WTC11 (cell line): Measurements from ENCODE around the gene GNA14. TPM values are rescaled to one million over a fixed set of nuclear protein-coding genes. Genes with fewer than 3 reads are reported as not detected.

Experiments
- ATAC-seq: fragments of 200-7000 bp; cut with Tn5 transposase; 2 replicates; pipeline ENCODE4 v1.10.0; 2021; ENCODE audit warnings: mild to moderate bottlenecking, moderate library complexity
- CTCF ChIA-PET: fragments of 300-600 bp; sonication (Branson Sonifier 250); formaldehyde crosslinking; loops from one replicate; lab custom pipeline; 2021; ENCODE audit warnings: antibody characterized with exemption; lab: Charles Lee
- POLR2A ChIA-PET: fragments of 350-600 bp; sonication (Branson Sonifier 250); formaldehyde crosslinking; loops from one replicate; lab custom pipeline; 2021; ENCODE audit warnings: antibody characterized with exemption; lab: Charles Lee
- DNase-seq: peaks from one replicate; pipeline ENCODE4 v3.0.0; 2021; ENCODE audit warnings: low spot score
- H3K27ac Mint-ChIP-seq: 2 replicates; pipeline ENCODE4 v1.8.0; 2021; ENCODE audit warnings: mixed read lengths
- H3K27me3 Mint-ChIP-seq: 2 replicates; pipeline ENCODE4 v1.8.0; 2021; ENCODE audit warnings: low read depth, mild to moderate bottlenecking, moderate library complexity, mixed read lengths
- H3K36me3 Mint-ChIP-seq: 2 replicates; pipeline ENCODE4 v1.8.0; 2021; ENCODE audit warnings: mixed read lengths
- H3K4me1 Mint-ChIP-seq: 2 replicates; pipeline ENCODE4 v1.8.0; 2022; ENCODE audit warnings: mixed read lengths
- H3K4me3 Mint-ChIP-seq: 2 replicates; pipeline ENCODE4 v1.8.0; 2021; ENCODE audit warnings: mild to moderate bottlenecking, moderate library complexity, mixed read lengths
- H3K9me3 Mint-ChIP-seq: 2 replicates; pipeline ENCODE4 v1.8.0; 2021; ENCODE audit warnings: mixed read lengths
- E2F1 ChIP-seq: sonication (generic); formaldehyde crosslinking; IDR thresholded peaks from 2 replicates; pipeline ENCODE4 v1.8.0; 2022; ENCODE audit warnings: mild to moderate bottlenecking, missing genetic modification reagents
- IRF2 ChIP-seq: sonication (generic); formaldehyde crosslinking; IDR thresholded peaks from 2 replicates; pipeline ENCODE4 v1.8.0; 2022; ENCODE audit warnings: low read depth, missing genetic modification reagents, borderline replicate concordance
- MAX ChIP-seq: sonication (generic); formaldehyde crosslinking; IDR thresholded peaks from 2 replicates; pipeline ENCODE4 v1.8.0; 2022; ENCODE audit warnings: mild to moderate bottlenecking, missing genetic modification reagents
- MYBL2 ChIP-seq: sonication (generic); formaldehyde crosslinking; IDR thresholded peaks from 2 replicates; pipeline ENCODE4 v1.8.1; 2023; ENCODE audit warnings: mild to moderate bottlenecking, moderate library complexity, missing genetic modification reagents
- NFATC4 ChIP-seq: fragments of 250-450 bp; sonication (Bioruptor Pico); IDR thresholded peaks from 2 replicates; pipeline ENCODE4 v1.9.0; 2021; ENCODE audit warnings: mild to moderate bottlenecking
- PRRX2 ChIP-seq: fragments of 250-450 bp; sonication (Bioruptor Pico); IDR thresholded peaks from 2 replicates; pipeline ENCODE4 v1.8.0; 2021; ENCODE audit warnings: mild to moderate bottlenecking
- TCF7 ChIP-seq: sonication (generic); formaldehyde crosslinking; IDR thresholded peaks from 2 replicates; pipeline ENCODE4 v1.8.0; 2022; ENCODE audit warnings: mild to moderate bottlenecking, low read depth, missing genetic modification reagents, moderate library complexity
- ZNF121 ChIP-seq: sonication (generic); formaldehyde crosslinking; IDR thresholded peaks from 2 replicates; pipeline ENCODE4 v1.8.0; 2023; ENCODE audit warnings: missing genetic modification reagents
- ZNF219 ChIP-seq: sonication (generic); formaldehyde crosslinking; IDR thresholded peaks from 2 replicates; pipeline ENCODE4 v1.8.0; 2023; ENCODE audit warnings: missing genetic modification reagents, mild to moderate bottlenecking, borderline replicate concordance
- ZNF232 ChIP-seq: sonication (generic); formaldehyde crosslinking; IDR thresholded peaks from 2 replicates; pipeline ENCODE4 v1.8.0; 2022; ENCODE audit warnings: mild to moderate bottlenecking, missing genetic modification reagents
- ZNF396 ChIP-seq: fragments of 250-450 bp; sonication (Bioruptor Pico); IDR thresholded peaks from 2 replicates; pipeline ENCODE4 v1.8.0; 2021; ENCODE audit warnings: mild to moderate bottlenecking, moderate library complexity, borderline replicate concordance
- ZNF423 ChIP-seq: fragments of 250-450 bp; sonication (Bioruptor Pico); IDR thresholded peaks from 2 replicates; pipeline ENCODE4 v2.1.2; 2022; ENCODE audit warnings: mild to moderate bottlenecking, moderate library complexity
- ZNF425 ChIP-seq: fragments of 250-450 bp; sonication (Bioruptor Pico); conservative IDR thresholded peaks from 2 replicates; pipeline ENCODE4 v1.9.0; 2021; ENCODE audit warnings: mild to moderate bottlenecking
- ZSCAN18 ChIP-seq: fragments of 250-450 bp; sonication (Bioruptor Pico); IDR thresholded peaks from 2 replicates; pipeline ENCODE4 v2.1.2; 2022; ENCODE audit warnings: mild to moderate bottlenecking, moderate library complexity
- total RNA-seq: library from RNA; stranded (reverse); gene quantifications from 3 replicates; pipeline ENCODE4 v1.2.3, GENCODE V29; 2021
- TF ChIP-seq, protein P1 (sequence below): sonication (generic); formaldehyde crosslinking; IDR thresholded peaks from 2 replicates; pipeline ENCODE4 v1.8.1; 2022; ENCODE audit warnings: mild to moderate bottlenecking, missing genetic modification reagents, moderate library complexity, borderline replicate concordance
- TF ChIP-seq, protein P2 (sequence below): sonication (generic); formaldehyde crosslinking; IDR thresholded peaks from 2 replicates; pipeline ENCODE4 v1.8.1; 2023; ENCODE audit warnings: mild to moderate bottlenecking, missing genetic modification reagents, moderate library complexity
- TF ChIP-seq, protein P3 (sequence below): sonication (generic); formaldehyde crosslinking; IDR thresholded peaks from 2 replicates; pipeline ENCODE4 v1.8.0; 2023; ENCODE audit warnings: missing genetic modification reagents, mild to moderate bottlenecking, borderline replicate concordance
- TF ChIP-seq, protein P4 (sequence below): sonication (generic); formaldehyde crosslinking; IDR thresholded peaks from 2 replicates; pipeline ENCODE4 v1.8.1; 2022; ENCODE audit warnings: low read depth, missing genetic modification reagents, borderline replicate concordance

The GNA14 gene
- total RNA-seq, 1 experiment from 2014 or later: 26.7 TPM

GRCh38 chr9:77543131-77543822 is 104.8 kb downstream of the GNA14 start:
- Mint-ChIP-seq H3K36me3 (peaks cover 54% of the 10 kb centered on the region), H3K27me3 (no peaks in the 10 kb centered on the region), H3K9me3 (peaks cover 56% of the 10 kb centered on the region), H3K27ac (no peak overlapping the region; the same call in 1 of the 2 replicates), H3K4me1 (peaks cover 37% of the 10 kb centered on the region), H3K4me3 (no peak overlapping the region)
- ATAC-seq: peak; percentile 91
- DNase-seq: peak; percentile 29
- POLR2A ChIA-PET: no interaction called here
- TF ChIP-seq ZNF219 (no peak), ZNF232 (CRISPR knock-in tag) (no peak), ZNF423 (CRISPR knock-in tag) (no peak), MAX (CRISPR knock-in tag) (no peak), ZSCAN18 (no peak), IRF2 (CRISPR knock-in tag) (no peak), ZNF121 (CRISPR knock-in tag) (no peak), PRRX2 (no peak), TCF7 (CRISPR knock-in tag) (no peak)
- TF ChIP-seq, protein P1, sequence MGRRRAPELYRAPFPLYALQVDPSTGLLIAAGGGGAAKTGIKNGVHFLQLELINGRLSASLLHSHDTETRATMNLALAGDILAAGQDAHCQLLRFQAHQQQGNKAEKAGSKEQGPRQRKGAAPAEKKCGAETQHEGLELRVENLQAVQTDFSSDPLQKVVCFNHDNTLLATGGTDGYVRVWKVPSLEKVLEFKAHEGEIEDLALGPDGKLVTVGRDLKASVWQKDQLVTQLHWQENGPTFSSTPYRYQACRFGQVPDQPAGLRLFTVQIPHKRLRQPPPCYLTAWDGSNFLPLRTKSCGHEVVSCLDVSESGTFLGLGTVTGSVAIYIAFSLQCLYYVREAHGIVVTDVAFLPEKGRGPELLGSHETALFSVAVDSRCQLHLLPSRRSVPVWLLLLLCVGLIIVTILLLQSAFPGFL (CRISPR knock-in tag): no peak
- TF ChIP-seq, protein P2, sequence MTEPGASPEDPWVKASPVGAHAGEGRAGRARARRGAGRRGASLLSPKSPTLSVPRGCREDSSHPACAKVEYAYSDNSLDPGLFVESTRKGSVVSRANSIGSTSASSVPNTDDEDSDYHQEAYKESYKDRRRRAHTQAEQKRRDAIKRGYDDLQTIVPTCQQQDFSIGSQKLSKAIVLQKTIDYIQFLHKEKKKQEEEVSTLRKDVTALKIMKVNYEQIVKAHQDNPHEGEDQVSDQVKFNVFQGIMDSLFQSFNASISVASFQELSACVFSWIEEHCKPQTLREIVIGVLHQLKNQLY (CRISPR knock-in tag): no peak
- TF ChIP-seq, protein P3, sequence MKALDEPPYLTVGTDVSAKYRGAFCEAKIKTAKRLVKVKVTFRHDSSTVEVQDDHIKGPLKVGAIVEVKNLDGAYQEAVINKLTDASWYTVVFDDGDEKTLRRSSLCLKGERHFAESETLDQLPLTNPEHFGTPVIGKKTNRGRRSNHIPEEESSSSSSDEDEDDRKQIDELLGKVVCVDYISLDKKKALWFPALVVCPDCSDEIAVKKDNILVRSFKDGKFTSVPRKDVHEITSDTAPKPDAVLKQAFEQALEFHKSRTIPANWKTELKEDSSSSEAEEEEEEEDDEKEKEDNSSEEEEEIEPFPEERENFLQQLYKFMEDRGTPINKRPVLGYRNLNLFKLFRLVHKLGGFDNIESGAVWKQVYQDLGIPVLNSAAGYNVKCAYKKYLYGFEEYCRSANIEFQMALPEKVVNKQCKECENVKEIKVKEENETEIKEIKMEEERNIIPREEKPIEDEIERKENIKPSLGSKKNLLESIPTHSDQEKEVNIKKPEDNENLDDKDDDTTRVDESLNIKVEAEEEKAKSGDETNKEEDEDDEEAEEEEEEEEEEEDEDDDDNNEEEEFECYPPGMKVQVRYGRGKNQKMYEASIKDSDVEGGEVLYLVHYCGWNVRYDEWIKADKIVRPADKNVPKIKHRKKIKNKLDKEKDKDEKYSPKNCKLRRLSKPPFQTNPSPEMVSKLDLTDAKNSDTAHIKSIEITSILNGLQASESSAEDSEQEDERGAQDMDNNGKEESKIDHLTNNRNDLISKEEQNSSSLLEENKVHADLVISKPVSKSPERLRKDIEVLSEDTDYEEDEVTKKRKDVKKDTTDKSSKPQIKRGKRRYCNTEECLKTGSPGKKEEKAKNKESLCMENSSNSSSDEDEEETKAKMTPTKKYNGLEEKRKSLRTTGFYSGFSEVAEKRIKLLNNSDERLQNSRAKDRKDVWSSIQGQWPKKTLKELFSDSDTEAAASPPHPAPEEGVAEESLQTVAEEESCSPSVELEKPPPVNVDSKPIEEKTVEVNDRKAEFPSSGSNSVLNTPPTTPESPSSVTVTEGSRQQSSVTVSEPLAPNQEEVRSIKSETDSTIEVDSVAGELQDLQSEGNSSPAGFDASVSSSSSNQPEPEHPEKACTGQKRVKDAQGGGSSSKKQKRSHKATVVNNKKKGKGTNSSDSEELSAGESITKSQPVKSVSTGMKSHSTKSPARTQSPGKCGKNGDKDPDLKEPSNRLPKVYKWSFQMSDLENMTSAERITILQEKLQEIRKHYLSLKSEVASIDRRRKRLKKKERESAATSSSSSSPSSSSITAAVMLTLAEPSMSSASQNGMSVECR (CRISPR knock-in tag): no peak
- CTCF ChIA-PET: interaction anchor here (0.8 to 1.2 kb wide), 6 partner anchors 10 to 110 kb away, joined by 3 to 4 read pairs (median 3); no protein-coding TSS in a partner anchor

DNA sequence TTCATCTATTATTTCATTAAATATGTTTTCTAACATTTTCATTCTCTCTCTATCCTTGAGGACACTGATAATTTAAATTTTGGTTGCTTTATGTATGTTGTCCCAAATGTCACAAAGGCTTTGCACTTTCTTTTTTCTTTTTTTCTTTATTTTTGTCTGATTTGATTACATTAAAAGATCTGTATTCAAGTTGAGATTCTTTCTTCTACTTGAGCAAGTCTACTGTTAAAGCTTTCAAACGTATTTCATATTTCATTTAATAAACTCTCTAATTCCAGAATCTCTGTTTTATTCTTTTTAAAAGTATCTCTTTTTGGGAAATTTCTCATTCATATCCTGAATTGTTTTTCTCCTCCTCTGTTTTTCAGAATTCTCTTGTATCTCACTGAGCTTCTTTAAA is 106.5 kb downstream of the GNA14 start:
- CTCF ChIA-PET: no interaction called here

More for the DNA sequence above, 106.5 kb downstream of the GNA14 start:
- Mint-ChIP-seq H3K4me1 (peaks cover 38% of the 10 kb centered on the region), H3K27ac (no peak overlapping the region), H3K4me3 (no peak overlapping the region), H3K27me3 (no peaks in the 10 kb centered on the region), H3K9me3 (peaks cover 57% of the 10 kb centered on the region), H3K36me3 (peaks cover 55% of the 10 kb centered on the region)
- no peak for ATAC-seq
- TF ChIP-seq ZNF396 (CRISPR knock-in tag) (no peak), E2F1 (CRISPR knock-in tag) (no peak), ZNF425 (CRISPR knock-in tag) (no peak), PRRX2 (no peak), NFATC4 (CRISPR knock-in tag) (no peak), MYBL2 (CRISPR knock-in tag) (no peak), ZNF219 (no peak)
- TF ChIP-seq, protein P4, sequence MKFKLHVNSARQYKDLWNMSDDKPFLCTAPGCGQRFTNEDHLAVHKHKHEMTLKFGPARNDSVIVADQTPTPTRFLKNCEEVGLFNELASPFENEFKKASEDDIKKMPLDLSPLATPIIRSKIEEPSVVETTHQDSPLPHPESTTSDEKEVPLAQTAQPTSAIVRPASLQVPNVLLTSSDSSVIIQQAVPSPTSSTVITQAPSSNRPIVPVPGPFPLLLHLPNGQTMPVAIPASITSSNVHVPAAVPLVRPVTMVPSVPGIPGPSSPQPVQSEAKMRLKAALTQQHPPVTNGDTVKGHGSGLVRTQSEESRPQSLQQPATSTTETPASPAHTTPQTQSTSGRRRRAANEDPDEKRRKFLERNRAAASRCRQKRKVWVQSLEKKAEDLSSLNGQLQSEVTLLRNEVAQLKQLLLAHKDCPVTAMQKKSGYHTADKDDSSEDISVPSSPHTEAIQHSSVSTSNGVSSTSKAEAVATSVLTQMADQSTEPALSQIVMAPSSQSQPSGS: no peak
- POLR2A ChIA-PET: no interaction called here
- DNase-seq: no peak
